ENCODE measurements around the gene CLDN34.

DNA sequence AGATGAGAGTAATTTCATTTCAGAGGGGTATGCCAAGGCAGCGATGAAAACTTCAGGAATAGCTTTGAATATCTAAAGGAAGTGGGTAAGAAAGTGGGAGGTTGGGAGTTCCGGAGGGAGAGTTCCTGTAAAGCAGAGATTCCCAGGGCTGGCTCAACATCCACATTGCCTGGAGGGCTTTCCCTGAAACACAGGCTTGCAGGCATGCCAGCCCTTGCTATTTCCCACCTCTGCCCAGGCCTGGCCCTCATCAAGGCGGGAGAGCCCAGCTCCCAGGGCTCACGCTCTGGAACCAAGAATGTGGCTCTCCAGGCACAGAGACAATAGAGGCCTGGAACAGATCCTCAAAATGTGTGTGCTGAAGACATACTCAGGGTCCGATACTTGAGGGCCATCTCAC lies 43.8 kb upstream of the CLDN34 start:
- TF ChIP-seq SP1 (IDR thresholded peaks at IDR 0.05) (no peak), FOXM1 (IDR thresholded peaks at IDR 0.05; ENCODE audit: borderline replicate concordance) (no peak), L3MBTL2 (conservative IDR thresholded peaks at IDR 0.05) (no peak), NFRKB (IDR thresholded peaks at IDR 0.05) (no peak), FOXK2 (IDR thresholded peaks at IDR 0.05) (no peak), SUZ12 (IDR thresholded peaks at IDR 0.05) (no peak), TARDBP (IDR thresholded peaks at IDR 0.05) (no peak), FOXA1 (IDR thresholded peaks at IDR 0.05) (no peak), ELF4 (IDR thresholded peaks at IDR 0.05) (no peak), HDGF (IDR thresholded peaks at IDR 0.05; ENCODE audit: borderline replicate concordance) (no peak), LEF1 (IDR thresholded peaks at IDR 0.05; ENCODE audit: borderline replicate concordance) (no peak)
